Skeletal muscle cell (primary cell): ENCODE results near the gene CDC5L.

Experiments
- DNase-seq: peaks from one replicate; pipeline ENCODE4 v3.0.0-alpha.2; 2010; ENCODE audit warnings: low read depth
- H3K4me3 ChIP-seq: 2 replicates; pipeline ENCODE4 v1.5.1; 2011; ENCODE audit warnings: low read depth, mild to moderate bottlenecking, control low read depth, low read length, moderate library complexity

Gene CDC5L

DNA sequence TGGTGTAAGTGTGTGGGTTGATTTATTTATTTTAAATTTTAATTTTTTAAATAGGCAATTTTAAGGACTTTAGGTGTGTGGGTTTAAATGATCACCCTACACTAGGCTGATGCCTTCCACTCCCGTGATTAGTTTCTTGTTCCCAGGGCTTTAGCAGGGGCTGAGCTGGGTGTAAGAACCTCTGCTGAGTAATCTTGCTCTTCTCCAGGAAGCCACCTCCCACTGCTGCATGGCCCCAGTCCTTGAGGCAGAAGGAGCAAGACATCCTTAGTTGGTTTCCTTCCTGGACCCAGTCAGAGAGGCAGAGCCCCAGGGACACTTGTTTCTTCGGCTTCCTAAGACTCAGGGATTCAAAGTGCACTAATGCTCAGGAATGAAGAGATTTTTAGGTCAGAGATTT lies 19.8 kb upstream of the CDC5L start:
- no peak for DNase-seq
- H3K4me3 ChIP-seq = no peak overlapping the region

DNA sequence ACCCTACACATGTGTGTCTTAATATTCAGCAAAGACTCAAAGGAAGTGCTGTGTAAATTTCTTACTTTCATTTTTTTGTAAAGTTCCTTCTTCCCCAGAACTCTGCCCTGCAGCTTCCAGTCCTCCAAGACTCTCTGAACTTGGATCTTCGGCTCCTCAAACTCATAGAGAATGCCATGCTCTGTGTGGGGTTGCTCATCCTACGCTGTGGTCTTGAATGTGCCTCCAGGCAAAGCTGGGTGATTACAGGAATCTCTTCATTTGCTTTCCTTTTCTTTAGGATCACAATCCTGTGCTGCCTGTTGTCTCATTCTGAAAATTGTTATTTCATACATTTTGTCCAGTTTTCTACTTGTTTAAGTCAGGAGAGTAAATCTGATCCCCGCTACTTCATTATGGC lies 14.5 kb upstream of the CDC5L start:
- no peak for DNase-seq
- no peak overlapping the region for H3K4me3 ChIP-seq

- no peak for DNase-seq
- H3K4me3 ChIP-seq = no peak overlapping the region
These were observed 13.7 kb upstream of the CDC5L start for GRCh38 chr6:44373787-44374186.

GRCh38 chr6:44375071-44375470 lies 12.4 kb upstream of the CDC5L start:
- DNase-seq = no peak
- H3K4me3 ChIP-seq = no peak overlapping the region

- no peak for DNase-seq
- no peak overlapping the region for H3K4me3 ChIP-seq
These were observed 10.0 kb upstream of the CDC5L start for GRCh38 chr6:44377484-44377883.

- H3K4me3 ChIP-seq = no peak overlapping the region
- no peak for DNase-seq
These were observed 9.5 kb upstream of the CDC5L start for GRCh38 chr6:44377971-44378370.

- H3K4me3 ChIP-seq = no peak overlapping the region
- no peak for DNase-seq
These were observed 5.8 kb upstream of the CDC5L start for GRCh38 chr6:44381739-44382138.

DNA sequence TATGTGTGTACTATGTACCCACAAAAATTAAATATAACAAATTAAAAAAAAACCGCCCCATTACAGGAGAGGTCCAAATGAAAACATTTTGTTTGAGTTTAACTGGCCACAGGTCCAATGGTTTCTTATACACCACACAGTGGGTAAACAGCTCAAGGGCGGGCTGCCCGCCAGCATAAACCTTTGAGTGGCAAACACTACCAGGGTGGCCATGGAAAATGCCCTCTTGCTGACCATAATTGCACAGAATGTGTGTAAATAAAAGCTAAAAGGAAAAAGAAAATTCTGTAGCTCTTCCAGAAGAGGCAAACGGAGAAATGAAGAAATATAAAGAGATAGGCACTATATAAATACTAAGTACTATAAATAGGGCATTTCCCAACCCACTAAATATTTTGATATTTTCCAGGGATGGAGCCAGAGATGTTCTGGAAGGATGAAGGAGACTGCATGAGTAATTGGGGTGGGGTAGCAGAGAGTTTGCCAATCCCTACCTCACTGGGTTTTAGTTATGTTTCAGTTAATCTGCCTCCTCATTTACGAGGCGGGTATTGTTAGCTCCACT lies 1.1 kb upstream of the CDC5L start:
- peak; percentile 4 for DNase-seq
- H3K4me3 ChIP-seq = peak overlapping the region; percentile 76

DNA sequence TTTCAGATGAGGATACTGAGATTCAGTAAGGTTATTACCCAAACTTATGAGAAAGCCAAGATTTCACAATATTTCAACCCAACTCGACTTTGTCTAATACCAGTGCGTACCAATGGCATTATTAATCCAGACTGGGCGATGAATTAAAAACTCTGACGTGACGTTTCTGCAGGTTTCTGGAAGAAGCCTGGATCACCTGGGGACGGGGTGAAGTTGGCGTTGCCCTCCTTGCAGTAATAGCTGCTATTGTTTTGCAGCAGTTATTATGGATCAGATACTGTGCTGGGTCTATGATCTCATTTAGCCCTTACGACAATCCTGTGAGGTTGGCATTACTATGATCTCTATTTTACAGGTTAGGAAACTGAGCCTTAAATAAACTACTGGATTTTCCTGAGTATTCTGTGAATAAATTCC lies 569 bp upstream of the CDC5L start:
- H3K4me3 ChIP-seq = peak overlapping the region; percentile 76
- DNase-seq = peak; percentile 4

DNA sequence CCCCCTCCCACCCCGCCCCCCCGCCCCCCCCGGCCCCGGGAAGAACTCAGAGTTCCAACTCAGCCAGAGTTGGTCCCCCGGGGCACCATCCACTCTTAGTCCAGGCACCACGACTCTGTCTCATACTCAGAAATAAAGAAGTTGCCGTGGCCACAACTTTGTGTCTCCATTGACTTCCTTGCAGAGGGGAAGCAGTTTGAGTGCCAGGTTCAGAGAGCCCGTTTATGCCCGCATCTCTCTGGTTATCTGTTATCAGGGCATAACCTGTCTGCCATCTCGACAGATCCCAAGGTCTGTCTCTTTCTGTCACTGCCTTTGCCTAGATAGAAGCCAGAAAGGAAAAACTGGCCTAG lies 605 bp downstream of the CDC5L start:
- no peak for DNase-seq
- peak overlapping the region; percentile 76 for H3K4me3 ChIP-seq

- DNase-seq = no peak
- H3K4me3 ChIP-seq = peak overlapping the region; percentile 76
These were observed 1.4 kb downstream of the CDC5L start for GRCh38 chr6:44388887-44389286.

DNA sequence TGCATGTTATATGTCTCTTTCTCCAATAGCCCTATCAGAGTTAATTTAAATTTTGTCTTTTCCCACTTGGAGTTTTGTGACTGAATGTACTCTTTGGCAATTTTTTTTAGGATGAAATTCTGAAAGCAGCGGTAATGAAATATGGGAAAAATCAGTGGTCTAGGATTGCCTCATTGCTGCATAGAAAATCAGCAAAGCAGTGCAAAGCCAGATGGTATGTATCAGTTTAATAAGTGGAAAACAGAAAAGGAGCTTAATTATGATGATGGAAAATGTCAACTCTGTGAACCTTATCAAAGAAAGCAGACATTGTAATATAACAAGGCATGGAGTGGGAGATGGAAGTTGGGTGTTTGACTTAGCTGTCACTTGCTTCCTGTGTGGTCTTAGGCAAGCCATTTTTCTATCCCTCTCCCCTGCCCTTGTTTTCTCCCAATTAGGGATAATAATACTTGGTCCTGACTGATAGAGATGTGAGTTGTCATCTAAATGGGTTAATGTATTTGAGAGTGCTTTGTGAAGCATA lies 2.7 kb downstream of the CDC5L start:
- H3K4me3 ChIP-seq = no peak overlapping the region
- DNase-seq = no peak

GRCh38 chr6:44395501-44395900 lies 8.0 kb downstream of the CDC5L start:
- H3K4me3 ChIP-seq = no peak overlapping the region
- no peak for DNase-seq

GRCh38 chr6:44396968-44397367 lies 9.5 kb downstream of the CDC5L start:
- no peak for DNase-seq

DNA sequence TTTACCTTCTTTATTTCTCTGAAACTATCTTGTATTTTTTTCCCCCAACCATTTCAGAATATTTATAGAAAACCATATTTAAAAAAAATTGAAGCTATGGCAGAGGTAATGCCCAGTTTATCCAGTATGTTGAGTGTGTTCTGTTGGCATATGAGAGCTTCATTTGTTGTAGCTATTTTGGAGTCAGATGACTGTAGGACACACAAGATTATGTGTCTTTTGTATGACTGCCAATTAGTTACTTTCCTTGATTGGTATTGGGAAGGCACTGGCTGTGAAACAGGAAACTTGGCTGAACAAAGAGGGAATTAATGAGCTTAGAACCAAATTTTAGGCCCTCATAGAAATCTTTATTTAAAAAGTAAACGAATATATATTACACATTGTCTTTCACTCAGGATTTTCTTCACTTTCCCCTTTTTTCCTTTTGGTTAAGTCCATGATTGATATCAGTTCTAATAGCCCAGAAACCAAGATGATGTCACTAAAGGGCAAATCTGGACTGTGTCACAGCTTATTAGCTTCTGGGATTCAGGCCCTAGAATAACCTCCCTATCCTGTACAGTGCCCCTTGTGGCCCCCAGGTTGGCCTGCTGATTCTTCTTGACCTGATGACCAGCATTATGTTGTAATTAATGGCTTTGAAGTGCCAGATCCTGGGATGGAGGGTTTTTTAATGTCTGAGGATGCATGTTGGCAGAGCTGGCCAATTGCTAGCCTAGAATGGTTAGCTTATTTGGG lies 10.1 kb downstream of the CDC5L start:
- H3K4me3 ChIP-seq = no peak overlapping the region
- no peak for DNase-seq

More at GRCh38 chr6:44396968-44397367, 9.5 kb downstream of the CDC5L start:
- H3K4me3 ChIP-seq = no peak overlapping the region

- DNase-seq = no peak
- H3K4me3 ChIP-seq = no peak overlapping the region
These were observed 12.5 kb downstream of the CDC5L start for GRCh38 chr6:44399991-44400390.

DNA sequence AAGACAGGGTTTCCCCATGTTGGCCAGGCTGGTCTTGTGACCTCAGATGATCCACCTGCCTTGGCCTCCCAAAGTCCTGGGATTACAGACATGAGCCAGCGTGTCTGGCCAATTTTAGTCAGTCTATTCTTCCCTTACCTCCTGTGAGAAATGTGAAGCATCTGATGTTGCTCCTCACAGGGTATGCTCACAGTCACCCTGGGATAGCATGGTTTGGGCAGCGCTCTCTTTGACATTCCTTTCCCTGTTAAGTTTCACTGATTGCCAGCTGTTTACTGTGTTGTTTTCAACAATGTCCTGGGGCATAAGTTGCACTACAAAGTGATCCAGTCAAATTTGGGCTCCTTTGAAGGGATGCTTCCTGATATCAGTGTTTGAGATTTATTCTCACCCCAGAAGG lies 13.1 kb downstream of the CDC5L start:
- no peak overlapping the region for H3K4me3 ChIP-seq
- DNase-seq = no peak

GRCh38 chr6:44401138-44401537 lies 13.6 kb downstream of the CDC5L start:
- no peak overlapping the region for H3K4me3 ChIP-seq
- DNase-seq = no peak

DNA sequence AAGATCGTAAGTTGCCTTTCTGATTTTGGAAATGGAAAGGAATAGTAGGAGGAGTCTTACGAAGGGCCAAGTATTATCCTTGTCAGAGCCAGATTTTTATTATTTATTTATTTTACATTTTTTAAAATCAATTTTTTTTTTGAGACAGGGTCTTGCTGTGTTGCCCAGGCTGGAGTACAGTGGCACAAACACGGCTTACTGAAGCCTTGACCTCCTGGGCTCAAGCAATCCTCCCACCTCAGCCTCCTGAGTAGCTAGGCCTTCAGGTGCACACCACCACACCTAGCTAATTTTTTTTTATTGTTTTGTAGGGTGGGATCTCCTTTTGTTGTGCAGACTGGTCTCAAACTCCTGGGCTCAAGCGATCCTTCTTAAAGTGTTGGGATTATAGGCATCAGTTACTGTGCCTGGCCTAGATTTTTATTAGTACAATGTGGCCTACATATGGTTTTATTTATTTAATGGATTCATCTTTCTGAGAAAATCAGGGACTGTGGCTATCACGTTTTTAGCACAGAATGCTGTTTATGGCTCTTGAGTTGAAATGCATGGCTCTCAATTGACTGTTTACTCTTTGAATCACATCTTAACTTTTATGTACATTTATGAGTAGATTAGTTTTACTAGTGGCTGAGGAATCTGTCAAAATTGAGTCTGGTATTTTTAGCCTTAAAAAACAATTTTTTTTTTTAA lies 16.7 kb downstream of the CDC5L start:
- no peak overlapping the region for H3K4me3 ChIP-seq
- DNase-seq = no peak

- DNase-seq = no peak
- H3K4me3 ChIP-seq = no peak overlapping the region
These were observed 17.2 kb downstream of the CDC5L start for GRCh38 chr6:44404715-44405099.
